Caco-2 (cell line): ENCODE results near the gene UGT2B17. TPM values are rescaled to one million over a fixed set of nuclear protein-coding genes. Genes with fewer than 3 reads are reported as not detected.

Experiments used
- BruUV-seq: library from RNA; stranded (reverse); fragments of 400-500 nt; replicated peaks from 2 replicates; lab custom pipeline; 2021; lab: Mats Ljungman, UMichigan
- CTCF ChIA-PET: fragments of 300-600 bp; sonication (Branson Sonifier 250); formaldehyde crosslinking; loops from one replicate; lab custom pipeline; 2022; ENCODE audit warnings: antibody characterized with exemption; lab: Charles Lee
- POLR2A ChIA-PET: fragments of 300-600 bp; sonication (Branson Sonifier 250); formaldehyde crosslinking; loops from one replicate; lab custom pipeline; 2022; ENCODE audit warnings: antibody characterized with exemption; lab: Charles Lee
- DNase-seq, 2 experiments: peaks; one replicate each; pipeline versions ENCODE4 v3.0.0 to v3.0.0-alpha.2; 2020 to 2022
- H3K27me3 ChIP-seq: replicated peaks from 2 replicates; pipeline ENCODE4 v1.6.0; 2011; ENCODE audit warnings: low read length; ENCODE audit not compliant: control insufficient read depth, insufficient read depth
- H3K36me3 ChIP-seq: 2 replicates; pipeline ENCODE4 v1.5.1; 2011; ENCODE audit warnings: low read length; ENCODE audit not compliant: control insufficient read depth, insufficient read depth
- H3K4me1 ChIP-seq: fragments of 250-450 bp; sonication (Bioruptor Pico); 2 replicates; pipeline ENCODE4 v1.5.1; 2020; ENCODE audit warnings: mild to moderate bottlenecking
- H3K4me3 ChIP-seq: 2 replicates; pipeline ENCODE4 v1.5.1; 2011; ENCODE audit warnings: low read depth, mild to moderate bottlenecking, control low read depth, low read length
- H3K9me3 ChIP-seq: fragments of 250-450 bp; sonication (Bioruptor Pico); 2 replicates; pipeline ENCODE4 v1.5.1; 2020; ENCODE audit warnings: mild to moderate bottlenecking, moderate library complexity
- H3K27ac Mint-ChIP-seq: one replicate; pipeline ENCODE4 v1.8.0; 2022; ENCODE audit warnings: mixed read lengths; ENCODE audit not compliant: unreplicated experiment
- H3K27me3 Mint-ChIP-seq: one replicate; pipeline ENCODE4 v1.8.0; 2022; ENCODE audit warnings: mixed read lengths; ENCODE audit not compliant: insufficient read depth, unreplicated experiment
- H3K36me3 Mint-ChIP-seq: one replicate; pipeline ENCODE4 v1.8.0; 2022; ENCODE audit warnings: mild to moderate bottlenecking, mixed read lengths; ENCODE audit not compliant: insufficient read depth, unreplicated experiment
- H3K4me1 Mint-ChIP-seq: one replicate; pipeline ENCODE4 v1.8.0; 2022; ENCODE audit warnings: low read depth, mixed read lengths; ENCODE audit not compliant: unreplicated experiment
- H3K4me3 Mint-ChIP-seq: one replicate; pipeline ENCODE4 v1.8.0; 2022; ENCODE audit warnings: mild to moderate bottlenecking, moderate library complexity, mixed read lengths; ENCODE audit not compliant: unreplicated experiment
- H3K9me3 Mint-ChIP-seq: one replicate; pipeline ENCODE4 v1.8.0; 2022; ENCODE audit warnings: mixed read lengths; ENCODE audit not compliant: unreplicated experiment
- CTCF ChIP-seq, 2 experiments: fragments of 200-600 bp in 1 of 2; IDR thresholded peaks; 1 replicate in 1 of 2; 2 replicates in 1 of 2; pipeline versions ENCODE4 v1.5.1 to v1.8.0; 2011 to 2022; ENCODE audit warnings: antibody characterized with exemption in 1 of 2, control low read depth in 1 of 2, inconsistent platforms in 1 of 2, low read depth in 1 of 2, low read length in 1 of 2, mild to moderate bottlenecking in 1 of 2, moderate library complexity in 1 of 2; ENCODE audit not compliant: insufficient read depth in 1 of 2, severe bottlenecking in 1 of 2, unreplicated experiment in 1 of 2
- intact Hi-C: fragments of 100-400 bp; cut with micrococcal nuclease; formaldehyde crosslinking; loops from one replicate; pipeline ENCODE4 v1.10.0; 2022; ENCODE audit not compliant: unreplicated experiment
- total RNA-seq: library from RNA; stranded (reverse); gene quantifications from 2 replicates; pipeline ENCODE4 v1.2.3, GENCODE V29; 2022

The UGT2B17 gene
- total RNA-seq, 1 experiment from 2014 or later = 0.20 TPM

GRCh38 chr4:68589790-68590189, 13.7 kb upstream of the UGT2B17 start:
- peaks cover 7% of the 10 kb centered on the region for H3K4me1 Mint-ChIP-seq
- DNase-seq = peak in 1 of 2 experiments; percentile 21
- TF ChIP-seq CTCF (IDR thresholded peaks at IDR 0.05; ENCODE audit: insufficient read depth in 1 of 2, low read depth in 1 of 2, low read length in 1 of 2, severe bottlenecking in 1 of 2, unreplicated experiment in 1 of 2) = no peak
- peaks cover 12% of the 10 kb centered on the region for H3K9me3 Mint-ChIP-seq
- ChIA-PET CTCF (no interaction called here), POLR2A (no interaction called here)
- H3K4me3 ChIP-seq = no peak overlapping the region
- H3K4me1 ChIP-seq = no peaks in the 10 kb centered on the region; the same call in 1 of the 2 replicates
- no peak overlapping the region for H3K27ac Mint-ChIP-seq
- H3K4me3 Mint-ChIP-seq = no peak overlapping the region
- no peaks in the 10 kb centered on the region for H3K36me3 Mint-ChIP-seq
- peaks cover 3% of the 10 kb centered on the region; the same call in 1 of the 2 replicates for H3K9me3 ChIP-seq
- no TSS peak for BruUV-seq
- H3K36me3 ChIP-seq = no peaks in the 10 kb centered on the region
- H3K27me3 Mint-ChIP-seq = no peaks in the 10 kb centered on the region
- intact Hi-C loops = loop anchor here (5.0 to 10.0 kb wide), 2 partner anchors 285 to 1643 kb away; no protein-coding TSS in a partner anchor
- no peaks in the 10 kb centered on the region for H3K27me3 ChIP-seq

- intact Hi-C loops = loop anchor here (10.0 kb wide), 1 partner anchor 292 kb away; no protein-coding TSS in a partner anchor
- Histone ChIP-seq H3K9me3 (peaks cover 3% of the 10 kb centered on the region; the same call in 1 of the 2 replicates), H3K4me1 (no peaks in the 10 kb centered on the region), H3K4me3 (no peak overlapping the region), H3K36me3 (no peaks in the 10 kb centered on the region), H3K27me3 (no peaks in the 10 kb centered on the region)
- TF ChIP-seq CTCF (IDR thresholded peaks at IDR 0.05; ENCODE audit: insufficient read depth in 1 of 2, low read depth in 1 of 2, low read length in 1 of 2, severe bottlenecking in 1 of 2, unreplicated experiment in 1 of 2) = no peak
- no peaks in the 10 kb centered on the region for H3K4me1 Mint-ChIP-seq
- H3K27ac Mint-ChIP-seq = no peak overlapping the region
- no peaks in the 10 kb centered on the region for H3K27me3 Mint-ChIP-seq
- H3K9me3 Mint-ChIP-seq = peaks cover 53% of the 10 kb centered on the region
- no TSS peak for BruUV-seq
- no peak overlapping the region for H3K4me3 Mint-ChIP-seq
- H3K36me3 Mint-ChIP-seq = no peaks in the 10 kb centered on the region
- CTCF ChIA-PET = no interaction called here
- POLR2A ChIA-PET = no interaction called here
- no peak for DNase-seq
These were observed 6.2 kb upstream of the UGT2B17 start for GRCh38 chr4:68582339-68582717.

GRCh38 chr4:68581383-68582338, 5.5 kb upstream of the UGT2B17 start:
- H3K36me3 ChIP-seq = no peaks in the 10 kb centered on the region
- H3K4me3 ChIP-seq = no peak overlapping the region
- TF ChIP-seq CTCF (IDR thresholded peaks at IDR 0.05; ENCODE audit: insufficient read depth in 1 of 2, low read depth in 1 of 2, low read length in 1 of 2, severe bottlenecking in 1 of 2, unreplicated experiment in 1 of 2) = no peak
- no peak for DNase-seq
- H3K27me3 Mint-ChIP-seq = no peaks in the 10 kb centered on the region
- H3K9me3 ChIP-seq = peaks cover 3% of the 10 kb centered on the region; the same call in 1 of the 2 replicates
- H3K9me3 Mint-ChIP-seq = peaks cover 52% of the 10 kb centered on the region
- no peaks in the 10 kb centered on the region for H3K36me3 Mint-ChIP-seq
- no TSS peak for BruUV-seq
- ChIA-PET CTCF (no interaction called here), POLR2A (no interaction called here)
- no peak overlapping the region for H3K4me3 Mint-ChIP-seq
- H3K27ac Mint-ChIP-seq = no peak overlapping the region
- H3K4me1 ChIP-seq = no peaks in the 10 kb centered on the region
- no peaks in the 10 kb centered on the region for H3K4me1 Mint-ChIP-seq
- intact Hi-C loops = loop anchor here (10.0 kb wide), 1 partner anchor 293 kb away; no protein-coding TSS in a partner anchor
- H3K27me3 ChIP-seq = no peaks in the 10 kb centered on the region
